KOPT-K1 (cell line): Measurements from ENCODE around the gene HTR7.

Source experiments
- H3K27ac ChIP-seq: fragments of 200-600 bp; sonication (generic); 2 replicates; pipeline ENCODE4 v1.5.1; 2016; ENCODE audit warnings: antibody characterized with exemption, mild to moderate bottlenecking, low read depth, low read length; ENCODE audit not compliant: poor library complexity, severe bottlenecking
- H3K36me3 ChIP-seq: fragments of 200-600 bp; sonication (generic); 2 replicates; pipeline ENCODE4 v1.5.1; 2017; ENCODE audit warnings: antibody characterized with exemption, mild to moderate bottlenecking, low read length, moderate library complexity; ENCODE audit not compliant: insufficient read depth
- H3K9me3 ChIP-seq: fragments of 200-600 bp; sonication (generic); 2 replicates; pipeline ENCODE4 v1.5.1; 2017; ENCODE audit warnings: antibody characterized with exemption, low read length, mild to moderate bottlenecking; ENCODE audit not compliant: insufficient read depth, poor library complexity, severe bottlenecking

Gene HTR7

GRCh38 chr10:90701428-90701827 lies 156.4 kb downstream of the HTR7 start:
- H3K36me3 ChIP-seq = no peaks in the 10 kb centered on the region
- no peaks in the 10 kb centered on the region for H3K9me3 ChIP-seq
- H3K27ac ChIP-seq = no peak overlapping the region

DNA sequence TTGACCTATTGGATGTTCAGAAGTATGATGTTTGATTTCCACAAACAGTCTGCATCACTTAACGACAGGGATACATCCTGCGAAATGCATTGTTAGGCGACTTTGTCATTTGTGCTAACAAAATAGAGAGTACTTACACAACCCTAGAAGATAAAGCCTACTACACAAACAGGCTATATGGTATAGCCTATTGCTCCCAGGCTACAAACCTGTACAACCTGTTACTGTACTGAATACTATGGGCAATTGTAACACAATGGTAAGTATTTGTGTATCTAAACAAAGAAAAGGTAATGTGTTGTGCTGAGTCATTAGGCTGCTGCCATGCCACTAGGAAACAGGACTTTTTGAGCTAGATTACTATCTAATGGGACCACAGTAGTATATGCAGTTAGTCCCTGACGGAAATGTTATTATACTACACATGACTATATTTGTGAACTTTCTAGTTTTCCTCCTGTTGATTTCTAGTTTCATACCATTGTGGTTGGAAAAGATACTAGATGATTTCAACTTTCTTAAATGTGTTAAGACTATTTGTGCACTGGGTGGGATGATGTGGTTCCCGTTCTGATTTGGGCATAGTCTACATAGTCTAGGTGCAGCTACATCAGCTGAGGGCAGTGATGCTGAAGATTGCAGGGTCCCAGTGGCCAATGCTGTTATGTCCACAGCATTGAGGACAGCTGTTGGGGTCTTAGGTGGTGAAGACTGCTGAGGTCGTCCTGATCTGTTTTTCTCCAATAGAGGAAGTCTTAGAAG lies 161.7 kb downstream of the HTR7 start:
- Histone ChIP-seq H3K27ac (no peak overlapping the region), H3K36me3 (no peaks in the 10 kb centered on the region), H3K9me3 (no peaks in the 10 kb centered on the region)
